GM12872 (cell line): ENCODE results near the gene EXOC2.

Source experiments
- TF ChIP-seq, protein P1 (sequence below): IDR thresholded peaks from 3 replicates; pipeline ENCODE4 v1.5.1; 2011; ENCODE audit warnings: low read depth, mild to moderate bottlenecking, low read length, moderate library complexity; ENCODE audit not compliant: insufficient read depth

EXOC2 gene

DNA sequence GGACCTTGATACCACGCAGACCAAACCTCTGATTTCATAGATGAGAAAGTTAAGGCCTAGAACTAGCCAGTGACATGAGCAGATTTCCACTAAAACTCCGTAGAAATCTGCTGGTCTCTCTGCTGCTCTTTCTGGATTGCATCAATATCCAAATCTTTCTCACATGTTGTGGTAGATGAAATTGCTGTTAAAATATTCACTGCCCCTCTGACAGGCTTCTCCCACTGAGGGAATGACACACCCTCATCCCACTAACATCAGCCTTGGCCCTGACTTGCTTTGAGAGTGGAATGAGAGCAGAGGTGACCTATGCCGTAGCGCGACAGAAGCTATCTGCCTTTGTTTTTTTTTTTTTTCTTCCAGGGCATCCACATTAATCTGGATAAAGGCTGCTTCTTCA, 20.4 kb upstream of the EXOC2 start:
- TF ChIP-seq, protein P1, sequence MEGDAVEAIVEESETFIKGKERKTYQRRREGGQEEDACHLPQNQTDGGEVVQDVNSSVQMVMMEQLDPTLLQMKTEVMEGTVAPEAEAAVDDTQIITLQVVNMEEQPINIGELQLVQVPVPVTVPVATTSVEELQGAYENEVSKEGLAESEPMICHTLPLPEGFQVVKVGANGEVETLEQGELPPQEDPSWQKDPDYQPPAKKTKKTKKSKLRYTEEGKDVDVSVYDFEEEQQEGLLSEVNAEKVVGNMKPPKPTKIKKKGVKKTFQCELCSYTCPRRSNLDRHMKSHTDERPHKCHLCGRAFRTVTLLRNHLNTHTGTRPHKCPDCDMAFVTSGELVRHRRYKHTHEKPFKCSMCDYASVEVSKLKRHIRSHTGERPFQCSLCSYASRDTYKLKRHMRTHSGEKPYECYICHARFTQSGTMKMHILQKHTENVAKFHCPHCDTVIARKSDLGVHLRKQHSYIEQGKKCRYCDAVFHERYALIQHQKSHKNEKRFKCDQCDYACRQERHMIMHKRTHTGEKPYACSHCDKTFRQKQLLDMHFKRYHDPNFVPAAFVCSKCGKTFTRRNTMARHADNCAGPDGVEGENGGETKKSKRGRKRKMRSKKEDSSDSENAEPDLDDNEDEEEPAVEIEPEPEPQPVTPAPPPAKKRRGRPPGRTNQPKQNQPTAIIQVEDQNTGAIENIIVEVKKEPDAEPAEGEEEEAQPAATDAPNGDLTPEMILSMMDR = no peak

DNA sequence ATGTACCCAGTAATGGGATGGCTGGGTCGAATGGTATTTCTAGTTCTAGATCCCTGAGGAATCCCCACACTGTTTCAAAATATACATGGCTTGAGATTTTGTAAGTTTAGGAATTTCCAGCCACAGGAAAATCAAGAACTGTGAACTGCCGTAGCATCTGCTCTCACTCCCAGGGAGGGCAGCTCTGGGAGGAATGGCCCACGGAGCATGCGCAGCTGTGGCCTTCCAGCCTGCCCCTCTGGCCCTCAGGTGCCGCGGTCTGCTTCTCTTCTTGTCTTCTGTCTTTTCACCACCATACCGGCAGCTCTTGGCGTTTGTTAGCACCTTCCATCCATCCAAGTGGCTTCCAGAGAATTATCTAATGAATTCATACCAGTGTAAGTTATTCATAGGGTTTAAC, 19.9 kb upstream of the EXOC2 start:
- TF ChIP-seq, protein P1 = no peak

DNA sequence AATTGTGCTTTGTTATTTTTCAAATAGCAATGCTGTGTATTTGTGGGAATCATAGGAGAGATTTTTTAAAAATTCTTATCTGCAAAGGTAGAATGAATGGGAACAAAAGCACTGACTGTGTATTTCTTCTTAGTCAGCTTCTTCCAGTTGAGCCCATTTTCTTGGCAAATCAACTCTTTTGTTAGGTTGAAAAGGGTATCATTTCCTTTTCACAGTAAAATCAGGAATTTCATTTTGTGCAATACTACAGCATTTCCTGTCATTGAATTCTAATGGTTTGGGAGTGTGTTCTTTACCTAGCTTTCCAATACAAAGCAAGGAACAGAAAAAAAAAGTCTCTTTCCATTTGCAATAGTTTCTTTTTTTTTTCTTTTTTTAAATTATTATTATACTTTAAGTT, 19.0 kb upstream of the EXOC2 start:
- TF ChIP-seq, protein P1 = no peak

DNA sequence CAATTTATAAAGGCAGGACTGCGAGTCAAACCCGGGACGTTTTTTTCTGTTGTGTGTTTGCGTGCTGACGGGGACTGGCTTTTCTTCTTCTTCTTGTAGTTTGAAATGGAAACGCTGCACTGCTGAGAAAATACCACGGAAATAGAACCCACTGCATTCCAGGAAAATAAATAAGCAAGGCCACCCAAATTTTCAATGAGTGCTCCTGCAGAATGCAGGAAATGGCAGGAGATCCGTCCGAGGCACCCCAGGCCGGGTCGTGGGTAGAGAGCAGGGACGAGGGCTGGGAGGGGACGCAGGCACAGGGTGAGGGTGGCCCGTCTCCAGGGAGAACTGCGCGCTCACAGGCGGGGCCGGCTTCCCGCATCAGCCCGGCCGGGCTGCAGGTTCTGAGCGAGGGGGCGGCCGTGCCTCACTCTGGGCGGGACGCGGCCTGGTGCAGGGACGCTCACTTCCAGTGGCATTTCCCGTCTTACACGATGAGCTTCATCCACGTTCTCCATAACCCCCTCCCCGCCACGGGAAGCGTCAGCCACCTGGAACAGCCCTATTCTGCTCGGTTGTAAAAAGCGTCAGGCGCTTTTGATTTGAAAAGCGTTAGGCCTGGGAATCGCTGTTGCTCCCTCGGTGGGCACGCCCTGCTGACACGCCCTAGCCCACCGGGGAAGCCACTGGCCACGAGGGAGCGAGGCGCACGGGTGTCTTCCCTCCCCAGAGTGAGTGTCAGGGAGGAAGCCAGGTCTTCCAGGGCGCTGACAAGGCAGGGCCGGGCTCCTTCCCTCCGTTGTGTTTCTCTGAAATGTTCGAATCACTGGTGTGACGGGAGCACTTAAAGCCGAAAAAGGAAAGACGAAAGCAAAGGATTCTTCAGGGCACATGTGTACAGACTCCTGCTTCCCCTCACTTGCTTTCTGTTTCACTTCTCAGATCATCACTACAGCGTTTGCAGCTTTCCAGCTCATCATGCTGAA, 17.9 kb upstream of the EXOC2 start:
- TF ChIP-seq, protein P1 = no peak

DNA sequence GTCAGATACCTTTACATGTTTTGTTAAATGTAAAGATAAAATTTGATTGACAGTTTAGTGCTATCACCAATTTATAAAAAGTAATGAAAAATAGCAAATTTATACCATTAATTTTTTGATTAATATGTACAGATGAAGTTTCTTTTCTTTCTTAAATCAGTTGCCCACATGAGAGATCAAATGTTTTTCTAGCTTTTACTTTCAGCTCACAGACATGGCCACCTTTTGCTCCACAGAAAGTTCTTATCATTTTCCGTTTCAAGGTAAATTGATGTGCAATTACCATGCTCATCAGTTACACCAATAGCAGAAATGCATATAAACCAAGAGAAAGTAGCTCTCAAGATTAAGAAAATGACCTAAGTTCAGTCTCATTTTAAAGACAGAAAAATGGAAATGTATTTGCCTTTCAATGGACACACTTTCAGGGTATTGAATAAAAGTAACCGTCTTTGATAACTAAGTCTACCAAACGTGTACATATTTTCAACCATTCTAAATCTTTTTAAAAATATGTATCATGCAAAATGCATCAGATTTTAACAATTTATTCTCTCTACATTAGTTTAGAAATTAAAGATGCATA, 16.6 kb upstream of the EXOC2 start:
- TF ChIP-seq, protein P1 = no peak

DNA sequence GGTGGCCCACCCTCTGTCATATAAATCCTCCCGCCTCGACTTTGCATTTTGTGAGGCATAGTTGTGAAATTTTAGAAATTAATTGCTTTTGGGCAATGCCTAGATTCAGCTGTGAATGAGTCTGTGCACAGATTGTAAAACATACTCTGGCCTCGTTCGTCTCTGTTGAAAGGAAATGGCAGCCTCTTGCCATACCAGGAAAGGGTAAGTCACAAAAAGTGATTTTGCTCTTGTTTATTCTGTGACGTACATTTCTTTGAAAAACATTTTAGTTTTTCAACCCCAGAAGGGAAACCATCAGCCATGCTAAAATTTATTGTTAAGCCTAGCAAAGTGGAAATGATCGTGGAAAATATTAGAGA, 15.3 kb upstream of the EXOC2 start:
- TF ChIP-seq, protein P1 = no peak

DNA sequence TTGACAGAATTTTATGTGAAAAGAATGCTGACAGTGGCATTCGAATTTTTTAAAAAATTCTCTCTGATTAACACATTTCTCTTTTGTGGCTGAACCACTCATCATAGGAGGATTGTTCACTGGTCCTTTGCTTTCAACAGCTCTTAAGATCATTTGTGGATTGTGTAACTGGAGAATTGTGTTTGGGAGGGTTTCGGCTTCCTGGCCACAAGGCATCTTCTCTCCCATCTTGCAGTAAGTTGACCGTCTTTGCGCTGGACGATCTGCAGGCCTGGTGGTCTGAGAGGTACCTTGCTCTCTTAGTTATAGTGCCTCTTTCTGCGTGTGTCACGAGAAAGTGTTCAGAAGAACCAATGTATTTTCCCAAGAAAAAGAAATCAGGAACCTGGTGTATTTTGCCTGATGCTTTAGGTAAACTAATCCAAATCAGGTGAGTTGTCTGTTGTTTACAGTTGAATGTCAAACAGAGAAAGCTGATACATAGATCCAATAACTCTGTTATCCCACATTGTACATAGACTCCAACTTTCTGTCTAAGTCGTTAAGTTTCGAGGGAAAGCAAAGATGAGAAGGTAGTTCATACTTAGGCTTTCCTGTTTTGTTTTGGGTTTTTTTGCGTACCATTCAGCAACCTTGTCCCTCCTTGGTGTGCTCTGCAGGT, 14.8 kb upstream of the EXOC2 start:
- TF ChIP-seq, protein P1 = no peak
